Mononuclear cell (primary cell): ENCODE data around the gene PARD3B. TPM values are rescaled to one million over a fixed set of nuclear protein-coding genes. Genes with fewer than 3 reads are reported as not detected.

Experiments
- H3K27me3 ChIP-seq: 2 replicates; pipeline ENCODE4 v1.6.0; 2011; ENCODE audit warnings: low read length, control low read depth; ENCODE audit not compliant: insufficient read depth
- H3K4me1 ChIP-seq: 2 replicates; pipeline ENCODE4 v1.5.1; 2011; ENCODE audit warnings: mild to moderate bottlenecking, low read length, control low read depth; ENCODE audit not compliant: insufficient read depth
- H3K4me3 ChIP-seq: 2 replicates; pipeline ENCODE4 v1.5.1; 2011; ENCODE audit warnings: mild to moderate bottlenecking, low read length, moderate library complexity
- H3K9me3 ChIP-seq: 2 replicates; pipeline ENCODE4 v1.5.1; 2011; ENCODE audit warnings: low read depth, mild to moderate bottlenecking, control low read depth, low read length
- total RNA-seq: library from RNA; depleted of rRNA; stranded (reverse); fragments of >200 nt; gene quantifications from one replicate; pipeline ENCODE4 v1.2.3, GENCODE V29; 2012

PARD3B gene
- total RNA-seq, 1 donor: 0.94 TPM

DNA sequence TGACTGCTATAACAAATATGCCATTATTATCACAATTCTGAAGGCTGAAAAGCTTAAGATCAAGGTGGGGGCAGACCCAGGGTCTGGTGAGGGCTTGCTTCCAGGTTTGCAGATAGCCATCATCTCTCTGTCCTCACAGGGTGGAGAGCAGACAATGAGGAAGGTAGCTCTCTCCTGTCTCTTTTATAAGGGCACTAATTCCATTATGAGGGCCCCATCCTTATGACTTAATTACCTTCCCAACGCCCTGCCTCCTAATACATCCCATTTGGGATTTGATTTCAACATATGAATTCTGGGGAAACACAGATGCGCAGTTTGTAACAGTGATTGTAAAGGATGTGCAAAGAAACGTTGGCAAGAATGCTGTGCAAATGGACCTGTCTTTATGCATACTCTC, 44.8 kb downstream of the PARD3B start:
- Histone ChIP-seq H3K4me3 (no peak overlapping the region), H3K4me1 (no peaks in the 10 kb centered on the region), H3K9me3 (peaks cover 7% of the 10 kb centered on the region), H3K27me3 (no peaks in the 10 kb centered on the region)

DNA sequence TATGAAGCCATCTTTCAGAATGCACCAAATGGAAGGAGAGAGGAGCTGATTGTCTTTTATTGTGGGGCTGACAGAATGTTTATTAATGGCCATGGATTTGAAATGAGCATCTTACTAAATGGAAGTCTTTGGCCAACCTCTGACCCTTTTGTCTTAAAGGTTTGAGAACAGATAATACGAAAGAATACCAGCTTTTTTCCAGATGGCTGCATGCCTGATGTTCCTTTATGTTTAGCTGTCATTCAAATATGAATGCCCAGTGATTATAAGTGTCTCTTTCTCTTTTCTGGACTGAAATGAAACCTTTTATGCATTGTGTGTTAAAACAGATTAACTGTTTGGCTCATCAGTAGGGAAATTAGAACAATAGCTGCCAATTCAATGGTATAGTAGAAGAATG, 46.0 kb downstream of the PARD3B start:
- H3K4me1 ChIP-seq: no peaks in the 10 kb centered on the region
- H3K27me3 ChIP-seq: no peaks in the 10 kb centered on the region
- H3K4me3 ChIP-seq: no peak overlapping the region
- peaks cover 7% of the 10 kb centered on the region for H3K9me3 ChIP-seq

GRCh38 chr2:204604061-204604460, 58.8 kb downstream of the PARD3B start:
- no peaks in the 10 kb centered on the region for H3K27me3 ChIP-seq
- no peak overlapping the region for H3K4me3 ChIP-seq
- H3K4me1 ChIP-seq: no peaks in the 10 kb centered on the region
- no peaks in the 10 kb centered on the region for H3K9me3 ChIP-seq

DNA sequence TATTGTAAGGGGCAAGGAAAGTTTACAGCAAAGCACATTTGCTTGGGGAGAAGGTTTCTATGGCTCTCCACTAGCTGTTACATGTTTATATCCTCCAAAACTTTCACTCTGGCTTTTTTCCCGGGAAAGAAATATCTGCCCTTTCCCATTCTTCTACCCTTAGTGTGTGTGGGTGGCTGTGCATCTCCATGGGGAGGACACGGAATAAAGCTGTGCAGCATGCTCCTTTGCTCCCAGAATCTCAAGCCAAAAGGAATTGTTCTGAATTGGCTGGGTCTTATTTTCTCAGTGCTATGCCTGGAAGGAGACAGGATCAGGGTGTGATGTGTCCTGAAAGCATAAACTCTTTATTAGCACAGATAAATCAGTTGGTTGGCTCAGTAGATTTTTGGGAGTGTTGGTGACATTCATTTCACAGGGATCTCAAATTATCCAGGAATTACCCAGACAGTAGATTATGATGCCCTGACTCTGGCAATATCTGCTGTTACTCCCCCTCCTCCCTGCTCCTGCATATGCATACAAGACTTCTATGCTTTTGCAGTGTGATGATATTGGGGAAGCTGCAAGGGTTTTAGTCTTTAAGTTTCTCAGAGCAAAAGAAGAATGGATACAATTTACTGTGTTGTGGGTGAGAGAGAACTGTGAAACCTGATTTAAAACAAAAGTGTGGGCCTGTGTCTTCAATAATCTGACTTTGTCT, 63.1 kb downstream of the PARD3B start:
- no peaks in the 10 kb centered on the region for H3K4me1 ChIP-seq
- H3K9me3 ChIP-seq: no peaks in the 10 kb centered on the region
- no peaks in the 10 kb centered on the region for H3K27me3 ChIP-seq
- H3K4me3 ChIP-seq: no peak overlapping the region

GRCh38 chr2:204611017-204611631, 65.8 kb downstream of the PARD3B start:
- Histone ChIP-seq H3K9me3 (no peaks in the 10 kb centered on the region), H3K4me3 (no peak overlapping the region), H3K4me1 (no peaks in the 10 kb centered on the region), H3K27me3 (no peaks in the 10 kb centered on the region)

DNA sequence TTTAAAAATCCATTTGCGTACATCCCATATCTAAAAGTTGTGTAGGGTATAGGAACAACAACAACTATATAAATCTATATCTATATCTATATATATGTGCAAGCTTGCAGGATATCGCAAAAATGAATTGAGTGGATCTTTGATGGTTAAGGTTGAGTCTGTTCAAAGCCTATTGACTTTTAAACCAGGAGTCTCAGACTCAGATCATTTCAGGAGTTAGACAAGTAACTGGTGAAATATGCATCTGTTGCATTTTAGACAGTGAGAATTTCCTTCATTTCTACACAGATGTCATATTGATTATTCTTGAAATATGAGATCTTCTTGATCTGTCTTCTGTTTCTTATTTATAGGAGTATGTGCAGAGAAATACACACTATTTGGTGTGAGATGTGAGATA, 66.5 kb downstream of the PARD3B start:
- Histone ChIP-seq H3K9me3 (no peaks in the 10 kb centered on the region), H3K27me3 (no peaks in the 10 kb centered on the region), H3K4me1 (no peaks in the 10 kb centered on the region), H3K4me3 (no peak overlapping the region)

DNA sequence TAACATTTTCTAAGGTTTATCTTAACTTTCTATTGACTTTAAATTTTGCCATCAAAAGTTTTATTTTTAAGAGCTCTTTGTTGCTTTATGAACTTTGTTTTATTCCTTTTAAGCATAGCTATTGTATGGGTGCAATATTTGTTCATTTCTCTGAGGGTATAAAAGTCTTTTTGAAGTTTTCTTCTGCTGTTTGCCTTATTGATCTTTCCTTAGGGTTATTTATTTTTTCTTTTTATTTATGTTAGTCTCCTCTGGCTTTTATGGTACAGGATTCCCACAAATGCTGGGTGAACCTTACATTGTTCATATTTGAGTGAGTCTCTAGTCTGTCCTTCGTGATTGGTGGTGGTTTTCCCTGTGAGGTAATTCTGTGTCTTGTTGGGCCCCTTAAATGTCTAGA, 68.4 kb downstream of the PARD3B start:
- H3K4me1 ChIP-seq: no peaks in the 10 kb centered on the region
- no peaks in the 10 kb centered on the region for H3K9me3 ChIP-seq
- H3K27me3 ChIP-seq: no peaks in the 10 kb centered on the region
- H3K4me3 ChIP-seq: no peak overlapping the region

- Histone ChIP-seq H3K27me3 (no peaks in the 10 kb centered on the region), H3K9me3 (no peaks in the 10 kb centered on the region), H3K4me1 (no peaks in the 10 kb centered on the region), H3K4me3 (no peak overlapping the region)
These were observed 70.2 kb downstream of the PARD3B start for GRCh38 chr2:204615456-204615855.

- Histone ChIP-seq H3K4me1 (no peaks in the 10 kb centered on the region), H3K4me3 (no peak overlapping the region), H3K9me3 (no peaks in the 10 kb centered on the region), H3K27me3 (no peaks in the 10 kb centered on the region)
These were observed 79.9 kb downstream of the PARD3B start for GRCh38 chr2:204625135-204625534.

DNA sequence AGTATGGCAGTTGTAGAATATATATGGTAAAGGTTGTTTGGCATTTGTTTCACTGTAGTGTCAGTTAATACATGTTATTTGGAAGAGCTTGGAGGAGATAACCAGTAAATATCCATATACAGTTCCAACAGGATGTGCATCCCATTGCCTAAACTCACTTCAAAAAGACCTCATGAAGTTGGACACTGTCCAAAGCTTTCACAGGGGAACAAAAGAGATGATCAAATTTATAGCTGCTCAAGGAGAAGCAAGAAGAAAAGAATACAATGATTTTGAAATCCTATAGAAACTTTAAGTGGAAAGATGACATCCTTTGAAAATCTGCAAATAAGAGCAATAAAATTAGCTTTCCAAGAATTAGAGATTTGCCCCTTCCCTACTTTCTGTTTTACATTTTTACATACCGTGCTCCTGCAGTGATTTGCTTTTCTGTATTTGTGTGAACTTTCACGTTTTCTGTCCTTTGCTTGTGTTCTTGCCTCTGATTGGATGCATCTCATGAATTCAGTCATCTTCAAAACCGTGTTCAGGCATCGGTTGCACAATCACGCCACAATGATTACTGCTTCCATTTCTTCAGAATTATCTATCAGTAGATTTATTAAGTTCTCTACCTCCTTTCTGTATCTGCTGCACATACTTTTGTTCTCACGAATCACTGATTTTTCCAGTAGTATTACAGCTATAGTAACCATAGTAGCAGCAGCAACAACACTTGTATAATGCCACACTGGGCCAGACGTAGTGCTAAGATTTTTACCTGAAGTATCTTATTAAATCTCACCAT, 83.8 kb downstream of the PARD3B start:
- Histone ChIP-seq H3K4me3 (no peak overlapping the region), H3K4me1 (no peaks in the 10 kb centered on the region), H3K9me3 (no peaks in the 10 kb centered on the region), H3K27me3 (no peaks in the 10 kb centered on the region)

DNA sequence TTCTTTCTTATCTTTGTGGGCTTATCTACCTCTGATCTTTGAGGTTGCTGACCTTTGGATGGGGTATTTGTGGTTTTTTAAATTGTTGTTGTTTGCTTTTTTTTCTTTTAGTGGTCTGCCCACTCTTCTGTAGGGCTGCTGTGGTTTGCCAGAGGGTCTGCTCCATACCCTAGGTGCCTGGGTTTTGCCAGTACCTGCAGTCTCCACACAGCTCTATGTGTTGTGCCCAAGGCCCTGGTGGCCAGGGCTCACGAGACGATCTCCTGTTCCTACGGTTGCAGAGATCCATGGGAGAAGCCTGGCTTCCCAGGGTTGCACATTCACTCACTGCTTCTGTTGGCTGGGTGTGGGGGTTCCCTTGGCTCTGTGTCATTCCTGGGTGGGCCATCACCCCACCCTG, 87.1 kb downstream of the PARD3B start:
- Histone ChIP-seq H3K4me3 (no peak overlapping the region), H3K27me3 (no peaks in the 10 kb centered on the region), H3K4me1 (no peaks in the 10 kb centered on the region), H3K9me3 (no peaks in the 10 kb centered on the region)

- no peaks in the 10 kb centered on the region for H3K9me3 ChIP-seq
- H3K27me3 ChIP-seq: no peaks in the 10 kb centered on the region
- no peak overlapping the region for H3K4me3 ChIP-seq
- no peaks in the 10 kb centered on the region for H3K4me1 ChIP-seq
These were observed 89.3 kb downstream of the PARD3B start for GRCh38 chr2:204634564-204634963.

GRCh38 chr2:204635478-204635877, 90.2 kb downstream of the PARD3B start:
- no peaks in the 10 kb centered on the region for H3K9me3 ChIP-seq
- H3K27me3 ChIP-seq: no peaks in the 10 kb centered on the region
- H3K4me1 ChIP-seq: no peaks in the 10 kb centered on the region
- H3K4me3 ChIP-seq: no peak overlapping the region

GRCh38 chr2:204638471-204639194, 93.4 kb downstream of the PARD3B start:
- Histone ChIP-seq H3K4me3 (no peak overlapping the region), H3K4me1 (no peaks in the 10 kb centered on the region), H3K27me3 (no peaks in the 10 kb centered on the region), H3K9me3 (no peaks in the 10 kb centered on the region)

DNA sequence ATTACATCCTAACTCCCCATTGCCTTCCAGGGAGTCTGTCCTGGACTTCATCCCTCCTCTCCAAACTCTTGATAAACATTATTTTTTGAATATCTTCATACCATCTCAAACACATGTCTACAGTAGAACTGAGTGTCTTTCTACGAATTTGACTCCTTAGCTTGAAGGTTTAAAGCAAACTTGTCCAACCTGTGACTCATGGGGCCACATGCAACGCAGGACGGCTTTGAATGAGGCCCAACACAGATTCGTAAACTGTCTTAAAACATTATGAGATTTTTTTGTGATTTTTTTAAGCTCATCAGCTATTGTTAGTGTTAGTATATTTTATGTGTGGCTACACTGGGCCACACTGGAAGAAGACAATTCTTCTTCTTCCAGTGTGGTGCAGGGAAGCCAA, 98.1 kb downstream of the PARD3B start:
- Histone ChIP-seq H3K9me3 (no peaks in the 10 kb centered on the region), H3K27me3 (no peaks in the 10 kb centered on the region), H3K4me3 (no peak overlapping the region), H3K4me1 (no peaks in the 10 kb centered on the region)
